ENCODE results near the gene GAL3ST2.
"Not testable (repeated sequence)": the region's sequence is repeated elsewhere in the genome, so short reads cannot be mapped to it uniquely, and the experiment has no call there.

Gene GAL3ST2

GRCh38 chr2:241795021-241795999, 18.7 kb downstream of the GAL3ST2 start:
- no peak for DNase-seq (ENCODE audit: low read depth)

- DNase-seq (ENCODE audit: low read depth) = no peak
Measured at GRCh38 chr2:241796209-241796608, 19.6 kb downstream of the GAL3ST2 start.

GRCh38 chr2:241796610-241797138, 20.1 kb downstream of the GAL3ST2 start:
- no peak for DNase-seq (ENCODE audit: low read depth)

- no peak for DNase-seq (ENCODE audit: low read depth)
Measured at GRCh38 chr2:241797441-241798080, 20.9 kb downstream of the GAL3ST2 start.

GRCh38 chr2:241798081-241798630, 21.5 kb downstream of the GAL3ST2 start:
- no peak for DNase-seq (ENCODE audit: low read depth)

- DNase-seq (ENCODE audit: low read depth) = no peak
Measured at GRCh38 chr2:241798631-241799521, 22.3 kb downstream of the GAL3ST2 start.

- DNase-seq (ENCODE audit: low read depth) = no peak
Measured at GRCh38 chr2:241799522-241800197, 23.0 kb downstream of the GAL3ST2 start.

- not testable (repeated sequence) for DNase-seq (ENCODE audit: low read depth)
Measured at GRCh38 chr2:241800198-241800903, 23.7 kb downstream of the GAL3ST2 start.

- DNase-seq (ENCODE audit: low read depth) = no peak
Measured at GRCh38 chr2:241801611-241802420, 25.2 kb downstream of the GAL3ST2 start.

GRCh38 chr2:241802421-241803318, 26.0 kb downstream of the GAL3ST2 start:
- DNase-seq (ENCODE audit: low read depth) = no peak

- DNase-seq (ENCODE audit: low read depth) = peak; percentile 31
Measured at GRCh38 chr2:241803387-241804325, 27.0 kb downstream of the GAL3ST2 start.

- no peak for DNase-seq (ENCODE audit: low read depth)
Measured at GRCh38 chr2:241804326-241805229, 28.0 kb downstream of the GAL3ST2 start.

GRCh38 chr2:241806217-241806616, 29.6 kb downstream of the GAL3ST2 start:
- not testable (repeated sequence) for DNase-seq (ENCODE audit: low read depth)

- DNase-seq (ENCODE audit: low read depth) = no peak
Measured at GRCh38 chr2:241808051-241808720, 31.6 kb downstream of the GAL3ST2 start.

- no peak for DNase-seq (ENCODE audit: low read depth)
Measured at GRCh38 chr2:241808721-241809382, 32.2 kb downstream of the GAL3ST2 start, which contains the start of gene NEU4. Gene NEU4 (plus strand): TSS chr2:241809193. CDS start chr2:241814485, 5,292 bp downstream.

All from activated T-cell treated with anti-CD3 and anti-CD28 coated beads for 24 hours (primary cell).